ENCODE measurements around the gene CD8B2.
"Not testable (repeated sequence)": the region's sequence is repeated elsewhere in the genome, so short reads cannot be mapped to it uniquely, and the experiment has no call there.

DNA sequence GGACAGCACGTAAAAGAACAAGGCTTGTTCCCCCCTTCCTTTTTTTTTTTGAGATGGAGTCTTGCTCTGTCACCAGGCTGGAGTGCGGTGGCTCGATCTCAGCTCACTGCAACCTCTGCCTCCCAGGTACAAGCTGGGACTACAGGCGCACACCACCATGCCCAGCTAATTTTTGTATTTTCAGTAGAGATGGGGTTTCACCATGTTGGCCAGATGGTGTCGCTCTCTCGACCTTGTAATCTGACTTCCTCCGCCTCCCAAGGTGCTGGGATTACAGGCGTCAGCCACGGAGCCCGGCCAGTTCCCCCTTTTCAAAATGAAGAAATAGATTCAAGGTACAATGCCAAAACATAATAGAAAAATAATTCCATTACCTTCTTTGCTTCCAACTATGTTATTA is 25.3 kb upstream of the CD8B2 start:
- not testable (repeated sequence) for TF ChIP-seq TEAD4 (CRISPR knock-in tag; IDR thresholded peaks at IDR 0.05); NR3C1 (CRISPR knock-in tag; conservative IDR thresholded peaks at IDR 0.05; ENCODE audit: low read depth); ESRRA (CRISPR knock-in tag; IDR thresholded peaks at IDR 0.05; ENCODE audit: borderline replicate concordance); CREB1 (CRISPR knock-in tag; IDR thresholded peaks at IDR 0.05); ZNF232 (CRISPR knock-in tag; IDR thresholded peaks at IDR 0.05); ATF6 (CRISPR knock-in tag; IDR thresholded peaks at IDR 0.05); USF2 (CRISPR knock-in tag; IDR thresholded peaks at IDR 0.05)
